WTC11 (cell line): ENCODE results near the gene KCNG2. TPM values are rescaled to one million over a fixed set of nuclear protein-coding genes. Genes with fewer than 3 reads are reported as not detected.

Experiments used
- ATAC-seq: fragments of 200-7000 bp; cut with Tn5 transposase; 2 replicates; pipeline ENCODE4 v1.10.0; 2021; ENCODE audit warnings: mild to moderate bottlenecking, moderate library complexity
- CTCF ChIA-PET: fragments of 300-600 bp; sonication (Branson Sonifier 250); formaldehyde crosslinking; loops from one replicate; lab custom pipeline; 2021; ENCODE audit warnings: antibody characterized with exemption; lab: Charles Lee
- POLR2A ChIA-PET: fragments of 350-600 bp; sonication (Branson Sonifier 250); formaldehyde crosslinking; loops from one replicate; lab custom pipeline; 2021; ENCODE audit warnings: antibody characterized with exemption; lab: Charles Lee
- DNase-seq: peaks from one replicate; pipeline ENCODE4 v3.0.0; 2021; ENCODE audit warnings: low spot score
- H3K27ac Mint-ChIP-seq: 2 replicates; pipeline ENCODE4 v1.8.0; 2021; ENCODE audit warnings: mixed read lengths
- H3K27me3 Mint-ChIP-seq: 2 replicates; pipeline ENCODE4 v1.8.0; 2021; ENCODE audit warnings: low read depth, mild to moderate bottlenecking, moderate library complexity, mixed read lengths
- H3K36me3 Mint-ChIP-seq: 2 replicates; pipeline ENCODE4 v1.8.0; 2021; ENCODE audit warnings: mixed read lengths
- H3K4me1 Mint-ChIP-seq: 2 replicates; pipeline ENCODE4 v1.8.0; 2022; ENCODE audit warnings: mixed read lengths
- H3K4me3 Mint-ChIP-seq: 2 replicates; pipeline ENCODE4 v1.8.0; 2021; ENCODE audit warnings: mild to moderate bottlenecking, moderate library complexity, mixed read lengths
- H3K9me3 Mint-ChIP-seq: 2 replicates; pipeline ENCODE4 v1.8.0; 2021; ENCODE audit warnings: mixed read lengths
- CREM ChIP-seq: sonication (generic); formaldehyde crosslinking; IDR thresholded peaks from 2 replicates; pipeline ENCODE4 v1.8.1; 2022; ENCODE audit warnings: mild to moderate bottlenecking, missing genetic modification reagents, moderate library complexity
- CTCF ChIP-seq: fragments of 200-600 bp; IDR thresholded peaks from 2 replicates; pipeline ENCODE4 v1.8.0; 2022; ENCODE audit warnings: antibody characterized with exemption
- EMX1 ChIP-seq: fragments of 250-450 bp; sonication (Bioruptor Pico); IDR thresholded peaks from 2 replicates; pipeline ENCODE4 v1.8.0; 2021; ENCODE audit warnings: mild to moderate bottlenecking
- ETV6 ChIP-seq: sonication (generic); formaldehyde crosslinking; IDR thresholded peaks from 2 replicates; pipeline ENCODE4 v1.8.1; 2022; ENCODE audit warnings: mild to moderate bottlenecking, missing genetic modification reagents
- FOXJ3 ChIP-seq: sonication (generic); formaldehyde crosslinking; IDR thresholded peaks from 2 replicates; pipeline ENCODE4 v1.9.0; 2021; ENCODE audit warnings: missing genetic modification reagents, mild to moderate bottlenecking, borderline replicate concordance
- GRHL2 ChIP-seq: fragments of 250-450 bp; sonication (Bioruptor Pico); IDR thresholded peaks from 2 replicates; pipeline ENCODE4 v1.8.0; 2022; ENCODE audit warnings: mild to moderate bottlenecking, moderate library complexity; ENCODE audit not compliant: insufficient replicate concordance, severe bottlenecking
- IRF1 ChIP-seq: sonication (generic); formaldehyde crosslinking; IDR thresholded peaks from 2 replicates; pipeline ENCODE4 v1.8.0; 2023; ENCODE audit warnings: missing genetic modification reagents
- JUN ChIP-seq: sonication (generic); formaldehyde crosslinking; IDR thresholded peaks from 2 replicates; pipeline ENCODE4 v1.8.0; 2023; ENCODE audit warnings: mild to moderate bottlenecking, missing genetic modification reagents
- PRRX2 ChIP-seq: fragments of 250-450 bp; sonication (Bioruptor Pico); IDR thresholded peaks from 2 replicates; pipeline ENCODE4 v1.8.0; 2021; ENCODE audit warnings: mild to moderate bottlenecking
- SMAD3 ChIP-seq: sonication (generic); formaldehyde crosslinking; IDR thresholded peaks from 2 replicates; pipeline ENCODE4 v1.8.0; 2022; ENCODE audit warnings: missing genetic modification reagents, mild to moderate bottlenecking, borderline replicate concordance
- USF2 ChIP-seq: sonication (generic); formaldehyde crosslinking; IDR thresholded peaks from 2 replicates; pipeline ENCODE4 v1.8.1; 2023; ENCODE audit warnings: mild to moderate bottlenecking, missing genetic modification reagents, moderate library complexity
- ZNF317 ChIP-seq: sonication (generic); formaldehyde crosslinking; IDR thresholded peaks from 2 replicates; pipeline ENCODE4 v1.8.1; 2023; ENCODE audit warnings: low read depth, mild to moderate bottlenecking, moderate library complexity, missing genetic modification reagents, borderline replicate concordance
- ZNF512 ChIP-seq: sonication (generic); formaldehyde crosslinking; IDR thresholded peaks from 2 replicates; pipeline ENCODE4 v1.8.1; 2022; ENCODE audit warnings: missing genetic modification reagents, borderline replicate concordance
- ZNF532 ChIP-seq: fragments of 250-450 bp; sonication (Bioruptor Pico); IDR thresholded peaks from 2 replicates; pipeline ENCODE4 v1.9.0; 2021; ENCODE audit warnings: mild to moderate bottlenecking, borderline replicate concordance
- total RNA-seq: library from RNA; stranded (reverse); gene quantifications from 3 replicates; pipeline ENCODE4 v1.2.3, GENCODE V29; 2021

KCNG2 gene
- total RNA-seq, 1 experiment from 2014 or later, result 0.50 TPM

GRCh38 chr18:79928563-79928960 lies 130.8 kb downstream of the KCNG2 start:
- POLR2A ChIA-PET, result no interaction called here
- Mint-ChIP-seq H3K9me3 (peaks cover 43% of the 10 kb centered on the region), H3K27me3 (no peaks in the 10 kb centered on the region; the same call in 1 of the 2 replicates), H3K36me3 (peaks cover 32% of the 10 kb centered on the region), H3K4me3 (no peak overlapping the region), H3K4me1 (peaks cover 11% of the 10 kb centered on the region), H3K27ac (no peak overlapping the region)
- CTCF ChIA-PET, result no interaction called here
- no peak for ATAC-seq
- TF ChIP-seq SMAD3 (CRISPR knock-in tag) (no peak), IRF1 (no peak), ETV6 (CRISPR knock-in tag) (no peak), JUN (CRISPR knock-in tag) (no peak), ZNF512 (CRISPR knock-in tag) (no peak), USF2 (no peak), FOXJ3 (CRISPR knock-in tag) (no peak), GRHL2 (CRISPR knock-in tag) (no peak), CTCF (no peak), PRRX2 (no peak), CREM (CRISPR knock-in tag) (no peak), EMX1 (no peak)
- DNase-seq, result peak; percentile 6

GRCh38 chr18:79930020-79930642 lies 132.4 kb downstream of the KCNG2 start:
- H3K36me3 Mint-ChIP-seq, result peaks cover 33% of the 10 kb centered on the region
- H3K9me3 Mint-ChIP-seq, result peaks cover 43% of the 10 kb centered on the region
- no peak overlapping the region for H3K4me3 Mint-ChIP-seq
- TF ChIP-seq ZNF532 (no peak), ZNF317 (CRISPR knock-in tag) (peak; percentile 98)
- TF ChIP-seq, all 79 proteins: peak for 1
- ATAC-seq (no peak), DNase-seq (no peak)
- peaks cover 19% of the 10 kb centered on the region for H3K4me1 Mint-ChIP-seq
- H3K27ac Mint-ChIP-seq, result no peak overlapping the region
- no peaks in the 10 kb centered on the region; the same call in 1 of the 2 replicates for H3K27me3 Mint-ChIP-seq
- ChIA-PET CTCF (no interaction called here), POLR2A (no interaction called here)
